ENCODE results near the gene LCA5.
"Not testable (repeated sequence)": the region's sequence is repeated elsewhere in the genome, so short reads cannot be mapped to it uniquely, and the experiment has no call there.

Gene LCA5

GRCh38 chr6:79467716-79468115, 69.5 kb downstream of the LCA5 start:
- Histone ChIP-seq H3K36me3 (ENCODE audit: control insufficient read depth, insufficient read depth, low read length) (no peaks in the 10 kb centered on the region), H3K9me3 (ENCODE audit: control insufficient read depth, low read length) (no peaks in the 10 kb centered on the region), H3K4me1 (ENCODE audit: control insufficient read depth, insufficient read depth, low read length, poor library complexity, severe bottlenecking) (peaks cover 26% of the 10 kb centered on the region), H3K27ac (ENCODE audit: low read depth, low read length, severe bottlenecking) (peak overlapping the region; percentile 83), H3K4me3 (ENCODE audit: extremely low read depth, insufficient read depth, low read length, poor library complexity, severe bottlenecking) (no peak overlapping the region)
- WGBS, 2 experiments (ENCODE audit: insufficient coverage in 2 of 2) = 0% methylated on average over 1 of the region's 2 CpGs; no CpG with 5 or more reads in 1 of the 2 experiments

GRCh38 chr6:79466207-79466834, 70.9 kb downstream of the LCA5 start:
- Histone ChIP-seq H3K27ac (ENCODE audit: low read depth, low read length, severe bottlenecking) (no peak overlapping the region), H3K9me3 (ENCODE audit: control insufficient read depth, low read length) (no peaks in the 10 kb centered on the region), H3K4me3 (ENCODE audit: extremely low read depth, insufficient read depth, low read length, poor library complexity, severe bottlenecking) (no peak overlapping the region), H3K36me3 (ENCODE audit: control insufficient read depth, insufficient read depth, low read length) (no peaks in the 10 kb centered on the region), H3K4me1 (ENCODE audit: control insufficient read depth, insufficient read depth, low read length, poor library complexity, severe bottlenecking) (peaks cover 26% of the 10 kb centered on the region)
- WGBS, 2 experiments (ENCODE audit: insufficient coverage in 2 of 2) = 26 to 28% methylated on average over 3 to 4 of the region's 6 CpGs

- H3K4me1 ChIP-seq (ENCODE audit: control insufficient read depth, insufficient read depth, low read length, poor library complexity, severe bottlenecking) = peaks cover 26% of the 10 kb centered on the region
- no peaks in the 10 kb centered on the region for H3K9me3 ChIP-seq (ENCODE audit: control insufficient read depth, low read length)
- no peaks in the 10 kb centered on the region for H3K36me3 ChIP-seq (ENCODE audit: control insufficient read depth, insufficient read depth, low read length)
- WGBS, 2 experiments (ENCODE audit: insufficient coverage in 2 of 2) = 67 to 80% methylated on average over 3 of the region's 4 CpGs
- H3K27ac ChIP-seq (ENCODE audit: low read depth, low read length, severe bottlenecking) = no peak overlapping the region
- H3K4me3 ChIP-seq (ENCODE audit: extremely low read depth, insufficient read depth, low read length, poor library complexity, severe bottlenecking) = no peak overlapping the region
Measured at GRCh38 chr6:79465381-79465780, 71.8 kb downstream of the LCA5 start.

- Histone ChIP-seq H3K27ac (ENCODE audit: low read depth, low read length, severe bottlenecking) (no peak overlapping the region), H3K4me3 (ENCODE audit: extremely low read depth, insufficient read depth, low read length, poor library complexity, severe bottlenecking) (no peak overlapping the region), H3K4me1 (ENCODE audit: control insufficient read depth, insufficient read depth, low read length, poor library complexity, severe bottlenecking) (peaks cover 24% of the 10 kb centered on the region), H3K36me3 (ENCODE audit: control insufficient read depth, insufficient read depth, low read length) (no peaks in the 10 kb centered on the region), H3K9me3 (ENCODE audit: control insufficient read depth, low read length) (no peaks in the 10 kb centered on the region)
- WGBS, 2 experiments (ENCODE audit: insufficient coverage in 2 of 2) = 40 to 49% methylated on average over 2 to 4 of the region's 4 CpGs
Measured at GRCh38 chr6:79463621-79464050, 73.6 kb downstream of the LCA5 start.

- Histone ChIP-seq H3K4me3 (ENCODE audit: extremely low read depth, insufficient read depth, low read length, poor library complexity, severe bottlenecking) (no peak overlapping the region), H3K4me1 (ENCODE audit: control insufficient read depth, insufficient read depth, low read length, poor library complexity, severe bottlenecking) (peaks cover 6% of the 10 kb centered on the region), H3K9me3 (ENCODE audit: control insufficient read depth, low read length) (no peaks in the 10 kb centered on the region), H3K36me3 (ENCODE audit: control insufficient read depth, insufficient read depth, low read length) (no peaks in the 10 kb centered on the region), H3K27ac (ENCODE audit: low read depth, low read length, severe bottlenecking) (no peak overlapping the region)
- WGBS, 2 experiments (ENCODE audit: insufficient coverage in 2 of 2) = 89 to 100% methylated on average over 1 of the region's 3 CpGs
Measured at GRCh38 chr6:79461205-79461604, 76.0 kb downstream of the LCA5 start.

DNA sequence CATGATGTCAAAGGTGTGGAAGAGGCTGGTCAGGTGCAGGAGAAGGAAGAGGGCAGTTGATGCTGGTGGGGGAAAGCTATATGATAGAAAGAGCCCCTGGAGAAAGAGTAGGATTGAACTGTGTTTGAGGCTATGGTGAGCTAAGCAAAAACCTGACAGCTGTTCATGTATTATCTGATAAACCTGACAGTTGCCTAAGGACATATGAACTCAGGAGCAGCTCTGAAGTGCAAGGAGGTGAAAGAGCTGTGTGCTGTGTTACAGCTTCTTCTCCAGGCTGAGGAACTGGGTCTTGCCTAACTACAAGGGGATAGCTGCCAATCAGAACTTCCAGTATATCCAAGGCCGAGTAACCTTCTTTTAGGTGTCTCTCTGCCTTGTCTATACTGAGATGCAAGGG, 81.8 kb downstream of the LCA5 start:
- WGBS, 2 experiments (ENCODE audit: insufficient coverage in 2 of 2) = no CpG with 5 or more reads among the region's 1 CpG
- H3K4me3 ChIP-seq (ENCODE audit: extremely low read depth, insufficient read depth, low read length, poor library complexity, severe bottlenecking) = no peak overlapping the region
- H3K9me3 ChIP-seq (ENCODE audit: control insufficient read depth, low read length) = no peaks in the 10 kb centered on the region
- H3K4me1 ChIP-seq (ENCODE audit: control insufficient read depth, insufficient read depth, low read length, poor library complexity, severe bottlenecking) = no peaks in the 10 kb centered on the region
- H3K36me3 ChIP-seq (ENCODE audit: control insufficient read depth, insufficient read depth, low read length) = no peaks in the 10 kb centered on the region
- no peak overlapping the region for H3K27ac ChIP-seq (ENCODE audit: low read depth, low read length, severe bottlenecking)

GRCh38 chr6:79453558-79454042, 83.6 kb downstream of the LCA5 start:
- no peak overlapping the region for H3K4me3 ChIP-seq (ENCODE audit: extremely low read depth, insufficient read depth, low read length, poor library complexity, severe bottlenecking)
- 85 to 100% methylated on average over 2 of the region's 3 CpGs for WGBS, 2 experiments (ENCODE audit: insufficient coverage in 2 of 2)
- no peaks in the 10 kb centered on the region for H3K36me3 ChIP-seq (ENCODE audit: control insufficient read depth, insufficient read depth, low read length)
- no peaks in the 10 kb centered on the region for H3K9me3 ChIP-seq (ENCODE audit: control insufficient read depth, low read length)
- H3K4me1 ChIP-seq (ENCODE audit: control insufficient read depth, insufficient read depth, low read length, poor library complexity, severe bottlenecking) = no peaks in the 10 kb centered on the region
- no peak overlapping the region for H3K27ac ChIP-seq (ENCODE audit: low read depth, low read length, severe bottlenecking)

DNA sequence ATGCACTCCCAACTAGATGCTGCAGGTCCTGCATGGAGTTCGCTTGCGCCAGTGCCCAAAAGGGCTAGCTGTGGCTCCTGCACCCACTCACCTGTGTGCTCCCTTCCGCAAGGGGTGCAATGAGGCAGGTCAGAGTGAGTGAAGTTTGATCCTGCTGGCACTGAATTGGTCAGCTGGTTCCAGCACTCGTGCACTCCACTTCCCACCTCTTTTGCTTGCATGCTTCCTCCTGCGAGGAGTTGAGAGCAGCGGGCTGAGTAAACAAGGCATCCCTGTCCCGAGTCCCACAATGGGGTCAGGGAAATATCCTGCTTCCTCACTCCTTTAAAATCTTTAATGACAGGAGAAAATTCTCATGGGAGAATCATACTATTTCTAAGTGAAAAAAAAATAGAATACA, 86.2 kb downstream of the LCA5 start:
- no peaks in the 10 kb centered on the region for H3K36me3 ChIP-seq (ENCODE audit: control insufficient read depth, insufficient read depth, low read length)
- no peaks in the 10 kb centered on the region for H3K4me1 ChIP-seq (ENCODE audit: control insufficient read depth, insufficient read depth, low read length, poor library complexity, severe bottlenecking)
- no peaks in the 10 kb centered on the region for H3K9me3 ChIP-seq (ENCODE audit: control insufficient read depth, low read length)
- no peak overlapping the region for H3K27ac ChIP-seq (ENCODE audit: low read depth, low read length, severe bottlenecking)
- H3K4me3 ChIP-seq (ENCODE audit: extremely low read depth, insufficient read depth, low read length, poor library complexity, severe bottlenecking) = no peak overlapping the region
- WGBS, 2 experiments (ENCODE audit: insufficient coverage in 2 of 2) = 69 to 90% methylated on average over 2 to 5 of the region's 7 CpGs

DNA sequence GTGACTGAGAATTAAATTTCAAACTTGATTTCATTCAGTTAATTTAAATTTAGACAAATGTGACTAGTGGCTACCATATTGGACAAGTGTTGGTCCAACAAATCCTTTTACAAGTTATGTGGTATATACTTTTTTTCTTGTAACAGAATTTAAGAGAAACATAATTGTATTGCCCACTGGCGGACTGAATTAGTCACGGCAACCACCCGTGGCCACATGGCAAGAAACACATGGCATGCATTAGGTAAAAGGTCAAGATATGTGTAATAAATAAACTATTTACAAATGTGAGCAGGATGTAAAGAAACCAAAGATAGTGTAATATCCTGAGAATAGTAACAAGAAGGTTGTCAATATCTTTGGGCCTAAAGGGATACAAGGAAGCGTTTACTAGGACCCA, 91.2 kb downstream of the LCA5 start:
- WGBS, 2 experiments (ENCODE audit: insufficient coverage in 2 of 2) = 86 to 100% methylated on average over 1 of the region's 4 CpGs
- Histone ChIP-seq H3K36me3 (ENCODE audit: control insufficient read depth, insufficient read depth, low read length) (no peaks in the 10 kb centered on the region), H3K4me1 (ENCODE audit: control insufficient read depth, insufficient read depth, low read length, poor library complexity, severe bottlenecking) (no peaks in the 10 kb centered on the region), H3K27ac (ENCODE audit: low read depth, low read length, severe bottlenecking) (no peak overlapping the region), H3K4me3 (ENCODE audit: extremely low read depth, insufficient read depth, low read length, poor library complexity, severe bottlenecking) (no peak overlapping the region), H3K9me3 (ENCODE audit: control insufficient read depth, low read length) (peaks cover 5% of the 10 kb centered on the region)

DNA sequence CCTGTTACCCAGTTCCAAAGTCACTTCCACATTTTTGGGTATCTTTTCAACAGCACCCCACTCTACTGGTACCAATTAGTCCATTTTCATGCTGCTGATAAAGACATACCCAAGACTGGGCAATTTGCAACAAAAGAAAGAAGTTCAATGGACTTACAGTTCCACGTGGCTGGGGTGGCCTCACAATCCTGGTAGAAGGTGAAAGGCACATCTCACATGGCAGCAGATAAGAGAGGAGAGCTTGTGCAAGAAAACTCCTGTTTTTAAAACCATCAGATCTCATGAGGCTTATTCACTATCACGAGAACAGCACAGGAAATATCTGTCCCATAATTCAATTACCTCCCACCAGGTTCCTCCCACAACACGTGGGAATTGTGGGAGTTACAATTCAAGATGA, 93.4 kb downstream of the LCA5 start:
- H3K4me1 ChIP-seq (ENCODE audit: control insufficient read depth, insufficient read depth, low read length, poor library complexity, severe bottlenecking) = not testable (repeated sequence)
- 70 to 75% methylated on average over 1 to 2 of the region's 3 CpGs for WGBS, 2 experiments (ENCODE audit: insufficient coverage in 2 of 2)

GRCh38 chr6:79441192-79441591, 96.0 kb downstream of the LCA5 start:
- Histone ChIP-seq H3K27ac (ENCODE audit: low read depth, low read length, severe bottlenecking) (no peak overlapping the region), H3K4me3 (ENCODE audit: extremely low read depth, insufficient read depth, low read length, poor library complexity, severe bottlenecking) (no peak overlapping the region), H3K9me3 (ENCODE audit: control insufficient read depth, low read length) (peaks cover 5% of the 10 kb centered on the region), H3K4me1 (ENCODE audit: control insufficient read depth, insufficient read depth, low read length, poor library complexity, severe bottlenecking) (no peaks in the 10 kb centered on the region), H3K36me3 (ENCODE audit: control insufficient read depth, insufficient read depth, low read length) (no peaks in the 10 kb centered on the region)

More for the DNA sequence above, 93.4 kb downstream of the LCA5 start:
- not testable (repeated sequence) for H3K9me3 ChIP-seq (ENCODE audit: control insufficient read depth, low read length); H3K27ac ChIP-seq (ENCODE audit: low read depth, low read length, severe bottlenecking); H3K4me3 ChIP-seq (ENCODE audit: extremely low read depth, insufficient read depth, low read length, poor library complexity, severe bottlenecking); H3K36me3 ChIP-seq (ENCODE audit: control insufficient read depth, insufficient read depth, low read length)
